ENCODE data around the gene KCNA3. TPM values are rescaled to one million over a fixed set of nuclear protein-coding genes. Genes with fewer than 3 reads are reported as not detected.

The KCNA3 gene
- polyA plus RNA-seq, 1 of the 3 experiments (the other 2 are of a cell fraction), result not detected

- no peaks in the 10 kb centered on the region for H3K36me3 ChIP-seq (replicated peaks in 1 of 2; ENCODE audit: control insufficient read depth in 1 of 2, insufficient read depth in 2 of 2, low read length in 1 of 2)
- H3K9me3 ChIP-seq, result no peaks in the 10 kb centered on the region
- 14% methylated on average over 2 of the region's 2 CpGs for WGBS (ENCODE audit: low lambda C conversion rate)
- no peaks in the 10 kb centered on the region for H4K20me1 ChIP-seq (ENCODE audit: insufficient read depth)
- H3K4me3 ChIP-seq (ENCODE audit: low read depth in 2 of 2, low read length in 1 of 2), result no peak overlapping the region
- H3K9me2 ChIP-seq, result no peaks in the 10 kb centered on the region
- no peak overlapping the region for H3K9ac ChIP-seq
- H3K79me2 ChIP-seq (ENCODE audit: insufficient read depth), result no peaks in the 10 kb centered on the region
- H3K4me2 ChIP-seq, result no peak overlapping the region
- DNase-seq, result no peak
- no peak for TF ChIP-seq MXI1 (IDR thresholded peaks at IDR 0.05; ENCODE audit: low read depth, low read length)
- TF ChIP-seq MAX (IDR thresholded peaks at IDR 0.05; ENCODE audit: low read depth), result no peak
- TF ChIP-seq GATA2 (CRISPR knock-in tag; IDR thresholded peaks at IDR 0.05), result no peak
- TF ChIP-seq CTCF (IDR thresholded peaks at IDR 0.05), result no peak
- TF ChIP-seq JUND (IDR thresholded peaks at IDR 0.05), result no peak
- TF ChIP-seq RCOR1 (IDR thresholded peaks at IDR 0.05; ENCODE audit: low read length), result no peak
- TF ChIP-seq RXRA (IDR thresholded peaks at IDR 0.05; ENCODE audit: borderline replicate concordance, low read depth), result no peak
- TF ChIP-seq YY1 (IDR thresholded peaks at IDR 0.05; ENCODE audit: low read depth), result no peak
- TF ChIP-seq FOXM1 (IDR thresholded peaks at IDR 0.05; ENCODE audit: low read depth), result no peak
- no peak for TF ChIP-seq TAF1 (IDR thresholded peaks at IDR 0.05; ENCODE audit: borderline replicate concordance, low read depth, low read length)
- no peak for TF ChIP-seq SMC3 (IDR thresholded peaks at IDR 0.05; ENCODE audit: low read depth, low read length)
- no peak for TF ChIP-seq EZH2phosphoT487 (IDR thresholded peaks at IDR 0.05; ENCODE audit: borderline replicate concordance, low read depth)
- no peak for TF ChIP-seq POLR2AphosphoS5 (IDR thresholded peaks at IDR 0.05; ENCODE audit: low read depth, low read length)
- H3F3A ChIP-seq (replicated peaks; ENCODE audit: insufficient read depth), result no peaks in the 10 kb centered on the region
- no peaks in the 10 kb centered on the region for H3K27me3 ChIP-seq (ENCODE audit: insufficient read depth)
- CTCF ChIA-PET, result interaction anchor here (5.2 kb wide), 1 partner anchor 115 kb away, joined by 33 read pairs; no protein-coding TSS in a partner anchor
- POLR2A ChIA-PET, result no interaction called here
- no peak overlapping the region for H3K27ac ChIP-seq (ENCODE audit: low read depth in 2 of 2, low read length in 1 of 2)
- H2AFZ ChIP-seq (ENCODE audit: low read depth), result no peak overlapping the region
- peaks cover 0 to 16% of the 10 kb centered on the region in 2 experiments; a peak in 1 of 4 replicates for H3K4me1 ChIP-seq (ENCODE audit: control insufficient read depth in 1 of 2, insufficient read depth in 2 of 2, low read depth in 1 of 2, low read length in 1 of 2)
These were observed 24.1 kb downstream of the KCNA3 start for GRCh38 chr1:110650609-110651008.

GRCh38 chr1:110648417-110648816 is 26.3 kb downstream of the KCNA3 start:
- no peak for DNase-seq
- Histone ChIP-seq H3K4me2 (no peak overlapping the region), H3K9ac (no peak overlapping the region), H2AFZ (ENCODE audit: low read depth) (no peak overlapping the region), H4K20me1 (ENCODE audit: insufficient read depth) (no peaks in the 10 kb centered on the region), H3K36me3 (replicated peaks in 1 of 2; ENCODE audit: control insufficient read depth in 1 of 2, insufficient read depth in 2 of 2, low read length in 1 of 2) (no peaks in the 10 kb centered on the region), H3K27me3 (ENCODE audit: insufficient read depth) (no peaks in the 10 kb centered on the region), H3F3A (replicated peaks; ENCODE audit: insufficient read depth) (no peaks in the 10 kb centered on the region), H3K4me1 (ENCODE audit: control insufficient read depth in 1 of 2, insufficient read depth in 2 of 2, low read depth in 1 of 2, low read length in 1 of 2) (peaks cover 0 to 23% of the 10 kb centered on the region in 2 experiments; a peak in 1 of 4 replicates), H3K79me2 (ENCODE audit: insufficient read depth) (no peaks in the 10 kb centered on the region), H3K9me3 (no peaks in the 10 kb centered on the region), H3K9me2 (no peaks in the 10 kb centered on the region), H3K27ac (ENCODE audit: low read depth in 2 of 2, low read length in 1 of 2) (no peak overlapping the region), H3K4me3 (ENCODE audit: low read depth in 2 of 2, low read length in 1 of 2) (no peak overlapping the region)
- ChIA-PET CTCF (interaction anchor here (1.8 to 22.5 kb wide), 6 partner anchors 11 to 134 kb away, joined by 5 to 197 read pairs (median 8); no protein-coding TSS in a partner anchor), POLR2A (no interaction called here)
- 14% methylated on average over 2 of the region's 2 CpGs for WGBS (ENCODE audit: low lambda C conversion rate)
- TF ChIP-seq MXI1 (IDR thresholded peaks at IDR 0.05; ENCODE audit: low read depth, low read length) (no peak), JUND (IDR thresholded peaks at IDR 0.05) (no peak), NRF1 (IDR thresholded peaks at IDR 0.05; ENCODE audit: low read depth, low read length) (no peak), NFIC (IDR thresholded peaks at IDR 0.05; ENCODE audit: borderline replicate concordance) (no peak), ELF1 (IDR thresholded peaks at IDR 0.05) (no peak), YY1 (IDR thresholded peaks at IDR 0.05; ENCODE audit: low read depth) (no peak), CHD2 (IDR thresholded peaks at IDR 0.05; ENCODE audit: low read length, partially characterized antibody) (no peak), SMC3 (IDR thresholded peaks at IDR 0.05; ENCODE audit: low read depth, low read length) (no peak), GATA2 (CRISPR knock-in tag; IDR thresholded peaks at IDR 0.05) (no peak)
- TF ChIP-seq, protein P1, sequence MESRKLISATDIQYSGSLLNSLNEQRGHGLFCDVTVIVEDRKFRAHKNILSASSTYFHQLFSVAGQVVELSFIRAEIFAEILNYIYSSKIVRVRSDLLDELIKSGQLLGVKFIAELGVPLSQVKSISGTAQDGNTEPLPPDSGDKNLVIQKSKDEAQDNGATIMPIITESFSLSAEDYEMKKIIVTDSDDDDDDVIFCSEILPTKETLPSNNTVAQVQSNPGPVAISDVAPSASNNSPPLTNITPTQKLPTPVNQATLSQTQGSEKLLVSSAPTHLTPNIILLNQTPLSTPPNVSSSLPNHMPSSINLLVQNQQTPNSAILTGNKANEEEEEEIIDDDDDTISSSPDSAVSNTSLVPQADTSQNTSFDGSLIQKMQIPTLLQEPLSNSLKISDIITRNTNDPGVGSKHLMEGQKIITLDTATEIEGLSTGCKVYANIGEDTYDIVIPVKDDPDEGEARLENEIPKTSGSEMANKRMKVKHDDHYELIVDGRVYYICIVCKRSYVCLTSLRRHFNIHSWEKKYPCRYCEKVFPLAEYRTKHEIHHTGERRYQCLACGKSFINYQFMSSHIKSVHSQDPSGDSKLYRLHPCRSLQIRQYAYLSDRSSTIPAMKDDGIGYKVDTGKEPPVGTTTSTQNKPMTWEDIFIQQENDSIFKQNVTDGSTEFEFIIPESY (IDR thresholded peaks at IDR 0.05; ENCODE audit: borderline replicate concordance, low read depth), result no peak

Measured in SK-N-SH (cell line).